GM19023 (cell line): ENCODE data around the gene MICAL3.

Experiments used
- ATAC-seq: cut with Tn5 transposase; IDR thresholded peaks from one replicate; pipeline ENCODE4 v1.9.1; 2021; ENCODE audit warnings: mild to moderate bottlenecking, moderate library complexity; ENCODE audit not compliant: unreplicated experiment

The MICAL3 gene

DNA sequence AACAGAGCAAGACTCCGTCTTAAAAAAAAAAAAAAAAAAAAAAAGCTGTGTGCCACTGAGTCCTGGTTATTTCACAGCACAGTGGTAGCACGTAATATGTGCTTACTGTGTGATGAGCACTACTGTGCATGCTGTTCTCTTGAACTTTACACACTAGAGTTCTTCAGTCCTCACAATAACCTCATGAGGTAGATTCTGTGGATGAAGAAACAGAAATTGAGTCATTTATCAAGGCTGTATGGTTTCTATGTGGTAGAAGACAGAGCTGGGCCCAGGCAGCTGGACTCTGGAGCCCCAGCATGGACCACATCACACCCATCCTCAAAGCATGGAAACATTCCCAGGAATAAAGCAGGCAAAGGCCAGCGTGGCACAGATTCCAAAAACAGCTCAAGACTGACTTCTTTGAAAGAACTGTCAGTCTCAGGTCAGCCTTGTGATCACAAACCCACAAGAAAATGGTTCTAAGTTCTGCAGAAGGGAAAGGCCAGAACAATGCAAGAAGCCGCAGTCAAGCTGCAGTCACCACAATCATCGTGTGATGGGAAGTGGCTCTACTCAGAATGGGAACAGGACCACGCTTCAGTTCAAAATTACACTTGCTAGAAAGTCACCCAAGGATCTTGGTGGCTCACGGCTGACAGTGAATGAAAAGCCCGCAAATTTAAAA is 49.5 kb downstream of the MICAL3 start:
- ATAC-seq, result no peak

DNA sequence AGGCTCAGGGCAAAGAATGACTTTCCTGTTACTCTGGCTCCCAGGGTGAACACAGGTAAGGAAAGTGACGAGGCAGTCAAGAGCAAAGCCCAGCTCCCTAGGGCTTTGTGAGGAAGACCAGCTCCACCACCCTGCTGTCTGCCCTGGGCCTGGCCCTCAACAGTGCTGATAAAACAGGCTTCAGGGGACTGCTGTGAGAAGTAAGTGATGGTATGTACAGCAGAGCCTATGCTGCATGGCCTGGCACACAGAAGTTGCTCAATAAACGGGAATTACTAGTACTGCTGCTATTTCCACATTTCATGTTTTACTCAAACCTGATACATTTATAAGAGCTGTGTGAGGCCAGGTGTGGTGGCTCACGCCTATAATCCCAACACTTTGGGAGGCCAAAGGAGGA is 50.3 kb downstream of the MICAL3 start:
- ATAC-seq, result no peak

DNA sequence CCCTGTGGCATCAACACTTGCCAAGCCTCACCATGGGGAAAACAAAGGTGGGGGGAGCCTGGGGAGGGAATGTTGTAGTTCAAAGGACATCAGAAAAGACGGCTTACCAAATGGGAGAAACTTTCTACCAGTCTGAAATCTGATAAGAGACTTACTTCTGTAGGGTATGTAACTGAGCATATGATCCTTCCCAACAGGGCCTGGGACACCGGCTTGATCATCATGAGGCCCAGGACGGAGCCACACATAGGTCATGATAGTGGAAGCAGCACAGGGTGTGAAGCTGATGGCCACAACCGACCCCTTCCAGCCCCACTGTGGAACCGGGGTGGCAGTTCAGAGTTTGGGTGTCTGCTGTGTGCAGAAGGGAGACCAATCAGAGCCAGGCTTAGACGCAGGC is 51.1 kb downstream of the MICAL3 start:
- ATAC-seq, result no peak

DNA sequence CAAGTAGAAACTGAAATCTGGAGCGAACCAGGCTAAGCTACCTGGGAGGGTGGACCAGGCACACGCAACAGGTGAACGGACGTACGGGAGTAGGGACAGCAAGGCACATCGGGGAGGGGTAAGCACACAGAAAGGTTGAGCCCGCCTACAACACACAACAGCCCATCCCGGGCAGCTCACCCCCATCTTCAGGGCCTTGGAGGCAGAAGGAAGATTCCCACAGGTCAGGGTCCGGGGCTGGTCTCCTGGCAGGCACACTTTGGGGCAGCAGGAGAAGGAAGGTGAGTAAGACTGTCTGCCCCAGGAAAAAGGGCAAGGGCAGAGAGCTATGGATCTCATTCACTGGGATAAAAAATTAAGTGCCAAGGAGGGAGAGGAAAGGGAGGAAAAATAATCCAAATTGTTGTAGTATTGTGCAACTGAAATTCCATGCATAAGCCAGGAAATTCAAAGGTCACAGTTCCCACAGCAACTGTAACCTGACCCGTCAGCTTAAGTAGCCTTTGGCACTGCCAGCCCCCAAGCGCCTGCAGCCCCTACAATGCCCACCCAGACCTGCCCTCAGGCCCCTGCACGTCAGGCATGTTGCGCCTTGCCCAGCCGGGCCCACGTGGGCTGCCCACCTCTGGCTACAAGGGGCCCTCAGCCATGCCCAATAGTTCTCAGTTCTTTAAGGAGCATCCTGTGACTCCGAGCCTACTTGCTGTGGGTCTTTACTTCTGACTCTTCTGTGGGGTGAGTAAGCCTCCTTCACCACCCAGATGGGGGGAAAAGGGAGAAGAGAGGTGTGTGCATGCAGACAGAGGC is 51.8 kb downstream of the MICAL3 start:
- no peak for ATAC-seq

DNA sequence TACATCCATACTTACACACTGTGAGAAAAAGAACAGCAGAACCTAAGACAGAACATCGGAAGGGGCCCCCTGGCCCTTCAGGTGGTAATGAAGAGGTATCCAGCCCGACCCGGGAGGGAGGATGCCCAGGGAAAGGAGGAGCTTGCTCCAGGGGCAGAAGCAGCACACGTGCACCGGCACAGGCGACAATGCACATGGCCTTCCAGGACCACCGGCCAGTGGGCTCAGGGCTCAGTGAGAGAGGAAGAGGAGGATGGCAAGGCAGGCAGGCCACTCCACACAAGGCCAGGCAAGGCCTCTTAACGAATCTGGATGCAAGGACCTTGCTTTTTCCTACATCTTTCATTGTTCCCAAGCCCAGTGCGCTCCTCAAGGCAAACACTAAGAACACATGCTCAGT is 52.6 kb downstream of the MICAL3 start:
- ATAC-seq, result no peak

DNA sequence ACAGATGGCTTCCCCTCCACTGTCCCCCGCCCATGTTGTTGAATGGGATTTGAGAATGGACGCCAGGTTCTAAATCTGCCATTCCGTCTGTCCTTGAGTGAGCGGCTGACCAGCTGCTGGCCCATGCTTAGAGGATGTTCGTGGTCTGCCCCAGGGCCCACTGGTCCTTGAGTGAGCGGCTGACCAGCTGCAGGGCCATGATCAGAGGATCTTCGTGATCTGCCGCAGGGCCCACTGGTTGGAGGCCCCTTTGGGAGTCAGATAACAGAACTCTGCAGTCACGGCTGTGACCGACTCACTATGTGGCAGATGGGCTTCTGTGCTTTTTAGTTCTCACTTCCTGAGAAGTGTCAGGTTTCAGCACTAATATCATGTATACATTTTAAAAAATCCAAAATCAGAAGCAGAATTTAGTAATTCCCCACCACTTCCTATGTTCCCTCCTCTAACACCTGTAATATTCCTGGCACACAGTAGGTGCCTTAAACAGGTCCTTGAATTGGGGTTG is 54.1 kb downstream of the MICAL3 start:
- no peak for ATAC-seq

DNA sequence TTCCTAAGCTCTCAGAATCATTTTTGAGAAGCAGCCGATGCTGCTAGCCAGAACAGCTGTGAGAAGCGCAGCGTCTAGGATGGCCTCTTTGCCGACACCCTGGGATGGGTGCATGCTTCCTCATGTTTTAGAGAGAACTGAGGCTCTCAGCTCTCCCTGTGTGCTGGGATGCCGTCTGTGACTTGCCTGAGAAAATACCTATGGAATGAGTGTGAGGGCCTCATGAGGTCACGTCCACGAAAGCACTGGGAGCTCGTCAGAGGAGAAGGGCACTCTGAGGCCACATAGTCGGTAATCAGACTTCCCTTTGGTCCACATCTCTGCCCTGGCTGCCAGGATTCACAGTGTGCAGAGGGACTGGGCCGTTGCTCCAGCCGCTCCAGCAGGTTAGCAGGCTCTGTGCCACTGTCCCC is 54.7 kb downstream of the MICAL3 start:
- ATAC-seq, result no peak

DNA sequence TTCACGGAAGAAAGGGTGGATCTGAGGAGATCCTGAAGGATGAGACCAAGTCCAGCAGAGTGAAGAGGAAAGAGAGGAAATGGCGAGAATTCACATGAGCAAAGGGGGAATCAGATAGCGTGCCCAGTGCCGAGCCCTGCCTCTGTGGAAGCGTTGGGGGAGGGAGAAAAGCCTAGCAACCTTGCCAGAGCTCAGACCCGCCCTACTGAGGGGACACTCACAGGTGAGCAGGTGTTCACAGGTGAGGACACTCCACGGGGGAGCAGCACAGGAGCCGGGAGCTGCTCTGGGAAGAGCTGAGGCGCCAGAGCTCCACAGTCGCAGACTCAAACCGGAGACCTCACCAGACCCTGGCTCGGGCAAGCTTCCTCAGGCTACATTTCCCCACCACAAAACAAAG is 56.2 kb downstream of the MICAL3 start:
- ATAC-seq, result no peak

DNA sequence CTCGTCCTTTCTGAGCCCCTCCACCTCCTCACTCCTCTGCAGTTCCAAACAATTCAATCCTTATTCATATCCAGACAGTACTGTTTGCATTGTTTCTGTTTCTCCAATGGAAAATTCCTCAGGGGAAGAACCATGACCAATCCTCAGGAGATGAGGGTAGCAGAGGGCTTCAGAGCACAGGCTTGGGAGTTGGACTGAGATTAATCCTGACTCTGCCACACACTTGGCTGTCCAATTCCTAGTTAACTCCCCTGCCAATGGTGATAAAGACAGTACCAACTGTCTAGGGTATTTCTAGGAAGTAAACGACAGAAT is 58.0 kb downstream of the MICAL3 start:
- ATAC-seq, result no peak

DNA sequence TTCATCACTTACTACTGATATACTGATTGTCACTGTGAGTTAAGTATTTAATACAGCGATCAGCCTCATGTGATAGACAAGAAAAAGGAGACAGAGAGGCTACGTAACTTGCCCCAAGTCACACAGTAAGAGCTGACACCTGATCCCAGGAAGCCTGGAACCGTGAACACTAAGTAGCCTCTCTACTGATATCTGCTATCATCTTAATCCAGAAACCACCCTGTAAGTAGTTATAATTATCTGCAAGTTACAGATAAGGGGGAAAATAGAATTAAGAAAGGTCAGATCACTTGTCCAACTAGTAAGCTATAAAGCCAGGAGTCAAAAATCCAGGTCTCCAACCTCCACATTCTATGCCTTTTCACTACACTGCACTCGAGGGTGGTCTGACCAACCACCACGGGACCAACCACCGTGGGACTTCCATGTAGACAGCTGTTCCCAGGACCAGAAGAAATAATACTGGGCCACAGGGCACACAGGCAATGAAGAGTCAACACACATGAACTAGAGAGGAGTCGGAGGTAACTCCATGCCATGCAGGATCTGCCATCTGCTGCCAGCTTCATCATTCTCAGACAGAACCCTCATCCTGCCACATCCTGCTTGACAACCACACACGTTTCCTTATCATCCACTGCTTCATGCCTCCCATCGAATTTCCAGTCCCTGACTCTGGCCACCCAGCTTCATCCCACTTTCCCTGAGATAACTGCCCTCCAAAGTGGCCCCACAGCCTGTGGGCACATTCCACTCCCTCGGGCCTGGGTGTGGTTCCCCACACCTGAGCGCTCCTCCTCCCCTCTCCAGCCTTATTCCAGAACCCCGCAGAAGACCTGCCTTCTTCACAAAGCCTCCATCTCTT is 58.6 kb downstream of the MICAL3 start:
- ATAC-seq, result no peak

DNA sequence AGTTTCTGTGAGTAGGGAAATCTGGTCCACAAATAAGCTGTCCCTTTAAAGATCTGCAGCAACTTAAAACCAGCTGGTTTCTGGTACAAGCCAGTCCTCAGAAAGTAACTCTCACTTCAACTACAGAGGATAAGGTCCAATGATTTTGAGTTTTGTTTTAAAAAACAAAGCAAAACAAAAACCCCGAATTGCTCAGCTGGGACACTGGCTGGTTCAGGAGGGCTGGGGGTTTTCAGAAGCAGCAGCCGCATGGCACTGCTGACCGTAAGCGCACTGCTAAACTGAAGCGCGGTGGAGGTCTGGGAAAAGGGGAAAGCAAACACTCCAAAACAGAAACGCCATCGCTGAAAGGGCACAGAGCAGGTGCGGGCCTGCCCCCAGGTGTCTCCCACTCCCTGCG is 59.7 kb downstream of the MICAL3 start:
- ATAC-seq, result peak; percentile 68

DNA sequence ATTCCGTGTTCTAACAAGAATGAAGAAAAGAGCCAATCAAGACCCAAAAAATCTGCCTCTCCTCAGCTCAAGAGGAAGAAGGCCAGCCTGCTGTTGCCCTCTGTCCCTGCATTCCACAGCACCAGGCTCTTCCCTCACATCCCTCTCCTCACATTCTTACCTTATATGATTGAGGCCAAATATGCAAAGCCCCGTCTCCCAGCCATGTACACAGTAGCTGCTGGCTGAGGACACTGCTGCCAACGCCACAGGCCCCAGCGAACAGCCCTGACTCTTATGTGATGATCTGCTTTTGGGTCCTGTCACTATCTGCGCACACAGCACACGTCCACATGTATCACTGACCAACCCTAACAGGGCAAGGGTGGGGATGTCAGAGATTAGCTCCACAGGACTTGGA is 60.2 kb downstream of the MICAL3 start:
- peak; percentile 15 for ATAC-seq

DNA sequence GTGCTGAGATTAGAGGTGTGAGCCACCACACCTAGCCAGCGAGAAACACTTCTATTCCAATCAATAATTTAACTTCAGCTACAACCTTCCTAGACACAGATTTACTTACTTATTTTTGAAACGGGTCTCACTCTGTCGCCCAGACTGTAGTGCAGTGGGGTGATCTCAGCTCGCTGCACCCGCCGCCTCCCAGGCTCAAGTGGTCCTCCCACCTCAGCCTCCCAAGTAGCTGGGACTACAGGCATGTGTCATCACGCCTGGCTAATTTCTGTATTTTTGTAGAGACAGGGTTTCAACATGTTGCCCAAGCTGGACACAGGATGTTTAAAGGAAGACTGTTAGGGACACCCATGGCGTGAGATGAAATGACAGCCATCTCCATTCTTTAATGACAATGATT is 61.3 kb downstream of the MICAL3 start:
- ATAC-seq, result no peak

DNA sequence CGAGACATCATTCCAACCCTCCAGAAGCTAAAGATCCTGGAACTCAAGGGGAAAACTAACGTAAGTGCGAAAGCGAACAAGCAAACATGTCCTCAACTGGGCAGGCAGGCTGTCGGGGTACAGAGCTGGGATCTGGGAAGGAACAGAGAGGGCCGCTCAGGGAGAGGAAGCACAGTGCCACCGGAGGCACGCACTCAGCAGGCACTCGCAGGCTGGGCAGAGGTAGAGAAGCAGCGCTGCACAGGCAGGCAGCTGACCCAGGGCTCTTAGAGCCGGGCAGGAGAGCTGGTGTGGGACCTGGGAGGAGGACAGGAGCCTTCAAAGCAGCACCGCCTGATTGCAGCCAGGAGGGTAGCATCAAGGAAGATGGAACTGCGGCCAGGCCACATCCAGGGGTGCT is 62.2 kb downstream of the MICAL3 start:
- ATAC-seq, result no peak

DNA sequence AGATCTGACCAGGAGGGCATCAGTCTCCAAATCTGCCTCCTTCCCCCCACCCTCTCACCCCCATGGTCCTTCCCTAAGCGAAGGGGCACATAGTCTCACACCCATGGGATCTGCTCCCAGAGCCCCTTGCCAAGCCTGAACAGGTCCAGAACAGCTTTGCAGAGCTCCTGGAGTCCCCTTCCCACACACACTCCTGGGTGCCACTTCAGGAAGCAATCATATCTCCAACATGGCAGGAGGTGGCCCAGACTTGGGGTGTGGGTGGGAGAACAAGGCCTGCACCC is 63.0 kb downstream of the MICAL3 start:
- ATAC-seq, result no peak

DNA sequence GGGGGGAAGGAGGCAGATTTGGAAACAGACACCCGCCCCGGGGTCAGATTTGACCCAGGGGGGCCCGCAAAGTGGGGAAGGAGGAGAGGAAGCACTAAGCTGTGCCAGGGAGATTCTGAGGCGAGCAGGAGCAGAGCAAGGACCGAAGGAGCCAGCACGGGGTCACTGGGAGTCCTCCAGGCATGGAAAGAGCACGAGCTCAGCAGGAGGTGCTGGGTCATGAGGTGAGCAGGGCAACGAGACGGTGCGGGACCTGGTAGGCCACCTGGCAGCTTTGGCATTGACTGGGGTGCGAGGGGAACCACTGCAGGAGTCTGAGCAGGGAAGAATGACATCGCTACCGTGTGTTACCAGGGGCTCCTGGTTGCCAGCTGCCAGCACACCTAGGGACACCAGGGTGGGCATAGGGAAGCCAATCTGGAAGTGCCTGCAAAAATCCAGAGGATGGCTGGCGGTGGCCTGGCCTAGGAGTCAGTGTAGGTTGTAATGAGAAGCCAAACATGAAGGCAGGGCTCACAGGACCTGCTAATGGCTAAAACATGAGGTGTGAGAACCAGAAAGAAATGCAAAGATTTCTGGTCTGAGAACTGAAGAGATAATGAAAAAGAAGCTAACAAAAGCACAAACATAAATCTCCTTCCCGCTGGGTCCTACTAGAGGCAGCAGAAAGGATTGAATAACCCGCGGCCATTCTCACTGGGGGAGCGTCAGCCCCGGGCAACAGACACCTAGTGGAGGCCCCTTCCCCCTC is 63.5 kb downstream of the MICAL3 start:
- no peak for ATAC-seq

DNA sequence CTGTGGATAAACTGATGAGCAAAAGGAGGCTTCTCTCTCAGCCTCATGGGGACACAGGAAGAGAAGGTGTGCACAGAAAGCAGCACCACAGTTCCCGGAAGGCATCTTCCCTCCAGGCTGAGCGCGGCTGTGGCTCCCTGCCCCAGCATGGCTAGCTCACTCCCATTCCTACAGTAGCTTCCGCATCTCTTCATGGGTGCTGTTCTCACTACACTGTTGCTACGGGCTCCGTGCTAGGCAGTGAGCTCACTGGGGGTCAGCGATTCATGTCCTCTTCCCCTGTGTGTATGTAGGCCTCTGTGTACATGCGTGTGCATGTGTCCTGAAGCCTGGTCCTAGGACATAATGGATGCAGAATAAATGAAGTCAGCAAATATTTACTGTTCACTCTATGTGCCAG is 64.3 kb downstream of the MICAL3 start:
- ATAC-seq, result no peak

DNA sequence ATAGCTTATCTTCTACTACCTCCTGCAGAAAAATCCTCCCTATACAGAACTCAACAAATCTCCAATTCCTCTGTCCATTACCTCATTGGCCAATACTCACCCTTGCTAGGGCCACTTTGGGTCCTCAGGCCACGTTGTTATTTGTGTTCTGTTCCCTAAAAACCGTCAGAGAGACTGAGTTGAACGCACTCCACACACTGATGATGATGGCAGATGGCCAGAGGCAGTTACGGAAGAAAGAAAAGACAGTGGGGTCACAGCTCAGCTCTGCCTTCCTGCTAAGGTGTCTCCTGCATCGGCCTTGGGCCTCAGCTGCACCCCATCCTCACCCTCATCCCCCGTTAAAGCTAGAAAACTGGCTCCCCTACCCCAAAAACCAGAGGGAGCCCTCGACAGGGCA is 66.2 kb downstream of the MICAL3 start:
- no peak for ATAC-seq

DNA sequence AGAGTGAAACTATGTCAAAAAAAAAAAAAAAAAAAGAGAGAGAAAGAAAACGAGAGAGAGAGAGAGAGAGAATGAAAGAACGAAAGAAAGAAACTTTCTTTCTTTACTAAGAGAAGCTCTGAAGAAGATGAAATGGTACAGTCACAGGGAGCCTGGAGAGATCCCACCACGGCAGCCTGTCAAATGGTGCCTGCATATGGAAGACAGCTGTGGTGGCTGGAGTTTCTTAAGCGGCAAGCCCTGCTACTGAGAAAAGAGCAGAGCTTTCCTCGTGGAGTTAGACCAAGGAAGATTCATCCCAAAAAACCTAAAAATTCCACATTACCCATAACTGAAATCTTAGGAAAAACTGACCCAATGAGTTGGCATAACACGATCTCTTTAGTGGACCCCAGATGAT is 66.7 kb downstream of the MICAL3 start:
- ATAC-seq, result no peak

DNA sequence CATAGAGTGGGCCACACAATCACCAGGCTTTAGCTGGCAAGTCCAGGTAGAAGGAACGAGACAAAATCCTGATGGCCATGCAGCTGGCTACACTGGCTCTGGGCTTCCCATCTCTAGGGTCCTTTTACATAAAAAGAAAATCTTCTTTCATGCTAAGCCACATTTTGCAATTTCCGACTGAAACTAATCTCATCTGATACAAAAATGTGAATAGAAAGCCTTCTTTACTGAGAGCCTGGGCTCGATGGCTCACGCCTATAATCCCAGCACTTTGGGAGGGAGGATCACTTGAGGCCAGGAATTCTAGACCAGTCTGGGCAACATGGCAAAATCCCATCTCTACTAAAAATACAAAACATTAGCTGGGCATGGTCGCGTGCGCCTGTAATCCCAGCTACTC is 67.2 kb downstream of the MICAL3 start:
- no peak for ATAC-seq

DNA sequence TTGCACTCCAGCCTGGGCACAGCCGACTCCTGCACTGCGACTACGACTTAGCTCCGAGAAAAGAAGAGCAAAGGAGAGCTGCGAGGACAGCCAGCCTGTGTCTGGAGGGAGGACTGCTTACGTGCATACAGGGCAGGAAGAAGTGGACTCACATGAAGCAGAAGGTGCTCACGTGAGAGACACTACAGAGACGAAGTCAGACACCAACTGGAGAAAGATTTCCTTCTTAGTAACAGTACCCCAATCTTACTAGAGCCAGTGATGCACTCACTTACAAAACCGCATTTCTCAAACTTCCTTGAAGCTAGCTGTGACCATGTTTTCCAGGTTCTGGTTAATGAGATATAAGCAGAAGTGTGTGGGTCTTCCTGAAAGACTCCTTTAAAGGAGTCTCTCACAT is 67.7 kb downstream of the MICAL3 start:
- no peak for ATAC-seq
